HCT116 (cell line): ENCODE data around the gene MAPKAPK3. TPM values are rescaled to one million over a fixed set of nuclear protein-coding genes. Genes with fewer than 3 reads are reported as not detected.
A peak's percentile ranks its signal among the peaks of the same experiment; 100 is the strongest.

Experiments used
- ATAC-seq: fragments of 200-7000 bp; cut with Tn5 transposase; 2 replicates; pipeline ENCODE4 v1.9.1; 2020; ENCODE audit warnings: mild to moderate bottlenecking, moderate library complexity
- Bru-seq: library from RNA; stranded (reverse); fragments of 400-500 nt; gene quantifications from one replicate; lab custom pipeline; 2021; lab: Mats Ljungman, UMichigan
- BruChase-seq, 2 experiments: library from RNA; stranded (reverse); fragments of 400-500 nt; gene quantifications; one replicate each; lab custom pipeline; 2021; lab: Mats Ljungman, UMichigan
- BruUV-seq: library from RNA; stranded (reverse); fragments of 400-500 nt; replicated peaks from 2 replicates; lab custom pipeline; 2021; lab: Mats Ljungman, UMichigan
- CTCF ChIA-PET: fragments of 300-600 bp; sonication (Branson Sonifier 250); formaldehyde crosslinking; loops from one replicate; lab custom pipeline; 2021; ENCODE audit warnings: antibody characterized with exemption; lab: Charles Lee
- POLR2A ChIA-PET: fragments of 300-600, 350-600 bp; sonication (Branson Sonifier 250); formaldehyde crosslinking; loops from one replicate; lab custom pipeline; 2021; ENCODE audit warnings: antibody characterized with exemption; lab: Charles Lee
- RAD21 ChIA-PET, 2 experiments: fragments of 300-600 bp; sonication (Branson Sonifier 250); formaldehyde crosslinking; loops; one replicate each; lab custom pipeline; 2023; ENCODE audit warnings: low total read pairs in 2 of 2; ENCODE audit not compliant: uncharacterized antibody in 2 of 2, unreplicated experiment in 2 of 2, low non-redundant PET in 1 of 2; lab: Charles Lee
- DNase-seq: peaks from one replicate; pipeline ENCODE4 v3.0.0-alpha.2; 2010; ENCODE audit warnings: low read depth, low spot score
- H2AFZ ChIP-seq: fragments of 200-600 bp; shearing (Covaris generic), sonication (generic); 2 replicates; pipeline ENCODE4 v1.6.1; 2017; ENCODE audit warnings: low read depth, mixed run types, mixed read lengths, antibody characterized with exemption, low read length; ENCODE audit not compliant: poor library complexity, severe bottlenecking
- H3K27ac ChIP-seq: 2 replicates; pipeline ENCODE4 v1.5.1; 2012; ENCODE audit warnings: low read depth, low read length
- H3K27me3 ChIP-seq: fragments of 200-600 bp; sonication (generic); 2 replicates; pipeline ENCODE4 v1.6.1; 2016; ENCODE audit warnings: mixed run types, low read length, mixed read lengths; ENCODE audit not compliant: insufficient read depth
- H3K36me3 ChIP-seq, 2 experiments: fragments of 200-500 bp in 1 of 2; fragments of 200-600 bp in 1 of 2; sonication (Bioruptor generic) in 1 of 2; sonication (generic) in 1 of 2; 2 replicates each; pipeline versions ENCODE4 v1.5.1 to v1.6.1; 2014 to 2016; ENCODE audit warnings: low read length in 2 of 2, inconsistent platforms in 1 of 2, mixed read lengths in 1 of 2, mixed run types in 1 of 2; ENCODE audit not compliant: insufficient read depth in 2 of 2, control insufficient read depth in 1 of 2
- H3K4me1 ChIP-seq, 2 experiments: fragments of 200-600 bp in 1 of 2; sonication (generic) in 1 of 2; 2 replicates each; pipeline versions ENCODE4 v1.5.1 to v1.6.1; 2012 to 2017; ENCODE audit warnings: low read length in 2 of 2, inconsistent platforms in 1 of 2, mild to moderate bottlenecking in 1 of 2, mixed read lengths in 1 of 2, mixed run types in 1 of 2, moderate library complexity in 1 of 2; ENCODE audit not compliant: insufficient read depth in 2 of 2, control insufficient read depth in 1 of 2
- H3K4me2 ChIP-seq: fragments of 200-600 bp; sonication (generic); 2 replicates; pipeline ENCODE4 v1.6.1; 2017; ENCODE audit warnings: mixed run types, low read length, mixed read lengths
- H3K4me3 ChIP-seq, 2 experiments: fragments of 200-600 bp in 1 of 2; sonication (generic) in 1 of 2; replicated peaks in 1 of 2; 2 replicates each; pipeline ENCODE4 v1.5.1; 2011 to 2016; ENCODE audit warnings: low read length in 2 of 2, control low read depth in 1 of 2, low read depth in 1 of 2, mild to moderate bottlenecking in 1 of 2, mixed read lengths in 1 of 2, mixed run types in 1 of 2
- H3K79me2 ChIP-seq: fragments of 200-600 bp; sonication (generic); 2 replicates; pipeline ENCODE4 v1.6.1; 2017; ENCODE audit warnings: mild to moderate bottlenecking, mixed run types, low read length, moderate library complexity, mixed read lengths; ENCODE audit not compliant: insufficient read depth
- H3K9ac ChIP-seq: fragments of 200-600 bp; sonication (generic); 2 replicates; pipeline ENCODE4 v1.6.1; 2016; ENCODE audit warnings: low read length, mixed read lengths
- H3K9me2 ChIP-seq: fragments of 200-600 bp; sonication (generic), shearing (Covaris generic); 2 replicates; pipeline ENCODE4 v1.6.1; 2017; ENCODE audit warnings: mixed run types, mild to moderate bottlenecking, moderate library complexity; ENCODE audit not compliant: insufficient read depth
- H3K9me3 ChIP-seq, 2 experiments: fragments of 200-500 bp in 1 of 2; fragments of 200-600 bp in 1 of 2; sonication (Bioruptor generic) in 1 of 2; sonication (generic) in 1 of 2; 2 replicates each; pipeline ENCODE4 v1.6.1; 2014 to 2017; ENCODE audit warnings: low read length in 2 of 2, mixed read lengths in 2 of 2, inconsistent platforms in 1 of 2, low read depth in 1 of 2, mild to moderate bottlenecking in 1 of 2, mixed run types in 1 of 2, moderate library complexity in 1 of 2; ENCODE audit not compliant: control insufficient read depth in 1 of 2, insufficient read depth in 1 of 2
- H4K20me1 ChIP-seq: fragments of 200-600 bp; sonication (generic), shearing (Covaris generic); 2 replicates; pipeline ENCODE4 v1.6.1; 2017; ENCODE audit warnings: mixed run types, mild to moderate bottlenecking, moderate library complexity; ENCODE audit not compliant: insufficient read depth
- FOSL1 ChIP-seq: IDR thresholded peaks from 2 replicates; pipeline ENCODE4 v1.6.1; 2012; ENCODE audit warnings: low read depth
- JUND ChIP-seq: IDR thresholded peaks from 2 replicates; pipeline ENCODE4 v1.6.1; 2012
- POLR2AphosphoS5 ChIP-seq: IDR thresholded peaks from 2 replicates; pipeline ENCODE4 v1.6.1; 2011; ENCODE audit warnings: mild to moderate bottlenecking, low read depth, low read length, moderate library complexity
- REST ChIP-seq: IDR thresholded peaks from 2 replicates; pipeline ENCODE4 v1.6.1; 2012; ENCODE audit warnings: low read depth
- ZFX ChIP-seq: fragments of 450-650 bp; IDR thresholded peaks from 2 replicates; pipeline ENCODE4 v1.6.1; 2017
- intact Hi-C: fragments of 100-400 bp; cut with micrococcal nuclease; formaldehyde crosslinking; loops from 2 replicates; pipeline ENCODE4 v1.10.0; 2022
- long read RNA-seq: library from polyadenylated mRNA; unstranded; transcript quantifications from one replicate; pipeline ENCODE4 v2.0.0, GENCODE V29; 2021; ENCODE audit not compliant: unreplicated experiment
- polyA plus RNA-seq: library from polyadenylated mRNA; unstranded; fragments of >200 nt; gene quantifications from 2 replicates; pipeline ENCODE4 v1.2.1, GENCODE V29; 2012; ENCODE audit warnings: missing spikeins
- total RNA-seq: library from RNA; stranded (reverse); gene quantifications from one replicate; pipeline ENCODE4 v1.2.1, GENCODE V29; 2021; ENCODE audit not compliant: unreplicated experiment

Gene MAPKAPK3
- total RNA-seq (87.3 TPM), Bru-seq, nascent RNA (percentile 76 among the genes with signal in this experiment), BruChase-seq, experiment 1, labeled RNA remaining after a 6-hour chase (percentile 81 among the genes with signal in this experiment), BruChase-seq, experiment 2, labeled RNA remaining after a 2-hour chase (percentile 72 among the genes with signal in this experiment)
- 79.5 and 97.2 TPM in 2 replicates for polyA plus RNA-seq
- long read RNA-seq, transcript MAPKAPK3-208 (11 exons, 2,563 nt) = minor isoform, 40 of 240 reads
- long read RNA-seq, transcript MAPKAPK3-201 (11 exons, 2,500 nt) = major isoform, 112 of 240 reads
- long read RNA-seq, partial matches to known transcripts = 64 of 240 reads
- long read RNA-seq, other reads (novel, unspliced or antisense) = 24 of 240 reads

GRCh38 chr3:50617096-50617791 is at the start of gene MAPKAPK3:
TSS of gene MAPKAPK3 (plus strand) at chr3:50617151. CDS start at chr3:50617566, 415 bp downstream.
- ATAC-seq (peak; percentile 26), DNase-seq (no peak)
- ChIA-PET CTCF (interaction anchor here (0.6 to 3.8 kb wide), 10 partner anchors 8 to 885 kb away, joined by 3 to 83 read pairs (median 8); partner anchors contain the start of genes DOCK3 and RBM15B), POLR2A (interaction anchor here (0.6 to 2.0 kb wide), 8 partner anchors 11 to 768 kb away, joined by 3 to 5 read pairs (median 4); partner anchors contain the start of genes HEMK1 and MANF), RAD21 (interaction anchor here (0.7 to 3.4 kb wide), 6 partner anchors 36 to 1102 kb away, joined by 3 to 40 read pairs (median 6); partner anchors contain the start of genes HEMK1 (in 1 of the 2) and MANF (in 1 of the 2))
- Histone ChIP-seq H3K9ac (peak within 1 kb of the TSS; percentile 91), H3K36me3 (peaks cover 0 to 7% of the 10 kb centered on the region in 2 experiments; a peak in 1 of 4 replicates), H3K9me3 (no peaks in the 10 kb centered on the region), H3K9me2 (no peaks in the 10 kb centered on the region), H3K4me1 (peaks cover 15 to 50% of the 10 kb centered on the region in 2 experiments), H4K20me1 (no peaks in the 10 kb centered on the region), H3K27me3 (no peaks in the 10 kb centered on the region), H3K4me3 (peak within 1 kb of the TSS; percentile 77 to 81), H3K4me2 (peak within 1 kb of the TSS; percentile 94), H3K79me2 (peaks cover 48% of the 10 kb centered on the region), H2AFZ (peak within 1 kb of the TSS; percentile 65), H3K27ac (peak within 1 kb of the TSS; percentile 93)
- intact Hi-C loops = loop anchor here (2.0 to 5.0 kb wide), 7 partner anchors 270 to 1050 kb away; partner anchors contain the start of gene MANF
- TF ChIP-seq POLR2AphosphoS5 (peak; percentile 68), FOSL1 (no peak), JUND (no peak), REST (no peak), ZFX (peak; percentile 37; the same call in 1 of the 2 replicates)
- BruUV-seq = TSS peak; percentile 47
